Activated CD4-positive, alpha-beta T cell treated with anti-CD3 and anti-CD28 coated beads, Interleukin-2, amount 50 U/mL, for 16 hours (primary cell): ENCODE measurements around the gene SERPINE3.

Source experiments
- DNase-seq: peaks from one replicate; pipeline ENCODE4 v3.0.0-alpha.2; 2020

SERPINE3 gene

GRCh38 chr13:51364404-51365008, 25.0 kb downstream of the SERPINE3 start:
- DNase-seq = no peak

- no peak for DNase-seq
Measured at GRCh38 chr13:51370116-51370515, 30.6 kb downstream of the SERPINE3 start.

- no peak for DNase-seq
Measured at GRCh38 chr13:51370811-51371210, 31.3 kb downstream of the SERPINE3 start.

GRCh38 chr13:51371768-51372399, 32.4 kb downstream of the SERPINE3 start:
- no peak for DNase-seq

- no peak for DNase-seq
Measured at GRCh38 chr13:51373451-51373850, 34.0 kb downstream of the SERPINE3 start.

GRCh38 chr13:51380269-51380668, 40.8 kb downstream of the SERPINE3 start:
- DNase-seq = no peak

- DNase-seq = peak; percentile 13
Measured at GRCh38 chr13:51385114-51385513, 45.6 kb downstream of the SERPINE3 start.

- DNase-seq = no peak
Measured at GRCh38 chr13:51394724-51395123, 55.2 kb downstream of the SERPINE3 start.

- peak; percentile 24 for DNase-seq
Measured at GRCh38 chr13:51396352-51396751, 56.9 kb downstream of the SERPINE3 start.

GRCh38 chr13:51397262-51397941, 57.9 kb downstream of the SERPINE3 start:
- DNase-seq = no peak

- no peak for DNase-seq
Measured at GRCh38 chr13:51405176-51405575, 65.7 kb downstream of the SERPINE3 start.

GRCh38 chr13:51412431-51412830, 72.9 kb downstream of the SERPINE3 start:
- DNase-seq = no peak
